ENCODE results near the gene CSAG3. TPM values are rescaled to one million over a fixed set of nuclear protein-coding genes. Genes with fewer than 3 reads are reported as not detected.

The CSAG3 gene
- not detected in 2 replicates for total RNA-seq

DNA sequence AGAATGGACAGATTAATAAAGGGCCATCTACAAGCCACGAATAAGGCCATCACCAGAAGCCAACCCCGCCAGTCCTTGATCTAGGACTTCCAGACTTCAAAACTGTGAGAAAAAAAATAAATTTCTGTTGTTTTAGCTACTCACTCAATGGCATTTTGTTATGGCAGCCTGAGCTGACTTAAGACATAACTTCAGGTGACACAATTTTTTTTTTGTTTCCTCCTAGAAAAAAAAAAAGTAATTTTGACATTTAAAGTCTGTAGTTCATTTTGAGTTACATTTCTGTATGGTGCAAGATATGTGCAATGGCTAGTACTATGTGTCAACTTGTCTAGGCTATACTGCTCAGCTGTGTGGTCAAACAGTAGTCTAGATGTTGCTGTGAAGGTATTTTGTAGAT is at the start of gene CSAG3:
TSS of gene CSAG3 (plus strand) at position 301 of the 400 bp plus-strand sequence.

DNA sequence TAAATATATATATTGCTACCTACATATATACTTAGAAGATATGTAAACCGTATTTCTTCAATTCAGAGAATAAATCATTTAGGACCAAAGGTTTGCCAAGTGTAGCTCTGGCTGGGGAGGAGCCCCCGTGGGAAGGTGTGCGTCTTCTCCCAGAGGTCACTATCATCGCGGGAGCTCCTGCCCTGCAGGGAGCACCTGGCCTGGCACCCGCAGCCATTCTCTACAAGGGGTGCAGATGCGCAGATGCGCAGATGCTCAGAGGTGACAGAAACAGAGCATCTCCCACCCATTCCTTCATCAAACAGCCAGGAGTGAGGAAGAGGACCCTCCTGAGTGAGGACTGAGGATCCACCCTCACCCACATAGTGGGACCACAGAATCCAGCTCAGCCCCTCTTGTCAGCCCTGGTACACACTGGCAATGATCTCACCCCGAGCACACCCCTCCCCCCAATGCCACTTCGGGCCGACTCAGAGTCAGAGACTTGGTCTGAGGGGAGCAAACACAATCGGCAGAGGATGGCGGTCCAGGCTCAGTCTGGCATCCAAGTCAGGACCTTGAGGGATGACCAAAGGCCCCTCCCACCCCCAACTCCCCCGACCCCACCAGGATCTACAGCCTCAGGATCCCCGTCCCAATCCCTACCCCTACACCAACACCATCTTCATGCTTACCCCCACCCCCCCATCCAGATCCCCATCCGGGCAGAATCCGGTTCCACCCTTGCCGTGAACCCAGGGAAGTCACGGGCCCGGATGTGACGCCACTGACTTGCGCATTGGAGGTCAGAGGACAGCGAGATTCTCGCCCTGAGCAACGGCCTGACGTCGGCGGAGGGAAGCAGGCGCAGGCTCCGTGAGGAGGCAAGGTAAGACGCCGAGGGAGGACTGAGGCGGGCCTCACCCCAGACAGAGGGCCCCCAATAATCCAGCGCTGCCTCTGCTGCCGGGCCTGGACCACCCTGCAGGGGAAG is 44.9 kb upstream of the CSAG3 start, which contains the start of gene MAGEA2B:
TSS of gene MAGEA2B (plus strand) at position 814 of the 973 bp plus-strand sequence. CDS start 2,479 bp downstream, outside the sequence.

DNA sequence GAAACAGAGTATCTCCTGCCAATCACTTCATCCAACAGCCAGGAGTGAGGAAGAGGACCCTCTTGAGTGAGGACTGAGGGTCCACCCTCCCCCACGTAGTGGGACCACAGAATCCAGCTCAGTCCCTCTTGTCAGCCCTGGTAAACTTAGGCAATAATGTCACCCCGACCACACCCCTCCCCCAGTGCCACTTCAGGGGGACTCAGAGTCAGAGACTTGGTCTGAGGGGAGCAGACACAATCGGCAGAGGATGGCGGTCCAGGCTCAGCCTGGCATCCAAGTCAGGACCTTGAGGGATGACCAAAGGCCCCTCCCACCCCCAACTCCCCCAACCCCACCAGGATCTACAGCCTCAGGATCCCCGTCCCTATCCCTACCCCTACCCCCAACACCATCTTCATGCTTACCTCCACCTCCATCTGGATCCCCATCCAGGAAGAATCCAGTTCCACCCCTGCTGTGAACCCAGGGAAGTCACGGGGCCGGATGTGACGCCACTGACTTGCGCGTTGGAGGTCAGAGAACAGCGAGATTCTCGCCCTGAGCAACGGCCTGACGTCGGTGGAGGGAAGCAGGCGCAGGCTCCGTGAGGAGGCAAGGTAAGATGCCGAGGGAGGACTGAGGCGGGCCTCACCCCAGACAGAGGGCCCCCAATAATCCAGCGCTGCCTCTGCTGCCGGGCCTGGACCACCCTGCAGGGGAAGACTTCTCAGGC is 25.6 kb upstream of the CSAG3 start, which contains the start of the genes CSAG1 and MAGEA12:
TSS of gene CSAG1 (minus strand) at position 461 of the 715 bp plus-strand sequence. CDS start 1,261 bp downstream, outside the sequence.
TSS of gene MAGEA12 (plus strand) at position 497 of the 715 bp plus-strand sequence. CDS start 2,405 bp downstream, outside the sequence.

DNA sequence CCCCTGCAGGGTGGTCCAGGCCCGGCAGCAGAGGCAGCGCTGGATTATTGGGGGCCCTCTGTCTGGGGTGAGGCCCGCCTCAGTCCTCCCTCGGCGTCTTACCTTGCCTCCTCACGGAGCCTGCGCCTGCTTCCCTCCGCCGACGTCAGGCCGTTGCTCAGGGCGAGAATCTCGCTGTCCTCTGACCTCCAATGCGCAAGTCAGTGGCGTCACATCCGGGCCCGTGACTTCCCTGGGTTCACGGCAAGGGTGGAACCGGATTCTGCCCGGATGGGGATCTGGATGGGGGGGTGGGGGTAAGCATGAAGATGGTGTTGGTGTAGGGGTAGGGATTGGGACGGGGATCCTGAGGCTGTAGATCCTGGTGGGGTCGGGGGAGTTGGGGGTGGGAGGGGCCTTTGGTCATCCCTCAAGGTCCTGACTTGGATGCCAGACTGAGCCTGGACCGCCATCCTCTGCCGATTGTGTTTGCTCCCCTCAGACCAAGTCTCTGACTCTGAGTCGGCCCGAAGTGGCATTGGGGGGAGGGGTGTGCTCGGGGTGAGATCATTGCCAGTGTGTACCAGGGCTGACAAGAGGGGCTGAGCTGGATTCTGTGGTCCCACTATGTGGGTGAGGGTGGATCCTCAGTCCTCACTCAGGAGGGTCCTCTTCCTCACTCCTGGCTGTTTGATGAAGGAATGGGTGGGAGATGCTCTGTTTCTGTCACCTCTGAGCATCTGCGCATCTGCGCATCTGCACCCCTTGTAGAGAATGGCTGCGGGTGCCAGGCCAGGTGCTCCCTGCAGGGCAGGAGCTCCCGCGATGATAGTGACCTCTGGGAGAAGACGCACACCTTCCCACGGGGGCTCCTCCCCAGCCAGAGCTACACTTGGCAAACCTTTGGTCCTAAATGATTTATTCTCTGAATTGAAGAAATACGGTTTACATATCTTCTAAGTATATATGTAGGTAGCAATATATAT is 5.0 kb upstream of the CSAG3 start, which contains the start of gene MAGEA2:
TSS of gene MAGEA2 (minus strand) at position 157 of the 965 bp plus-strand sequence. CDS start 2,479 bp downstream, outside the sequence.

DNA sequence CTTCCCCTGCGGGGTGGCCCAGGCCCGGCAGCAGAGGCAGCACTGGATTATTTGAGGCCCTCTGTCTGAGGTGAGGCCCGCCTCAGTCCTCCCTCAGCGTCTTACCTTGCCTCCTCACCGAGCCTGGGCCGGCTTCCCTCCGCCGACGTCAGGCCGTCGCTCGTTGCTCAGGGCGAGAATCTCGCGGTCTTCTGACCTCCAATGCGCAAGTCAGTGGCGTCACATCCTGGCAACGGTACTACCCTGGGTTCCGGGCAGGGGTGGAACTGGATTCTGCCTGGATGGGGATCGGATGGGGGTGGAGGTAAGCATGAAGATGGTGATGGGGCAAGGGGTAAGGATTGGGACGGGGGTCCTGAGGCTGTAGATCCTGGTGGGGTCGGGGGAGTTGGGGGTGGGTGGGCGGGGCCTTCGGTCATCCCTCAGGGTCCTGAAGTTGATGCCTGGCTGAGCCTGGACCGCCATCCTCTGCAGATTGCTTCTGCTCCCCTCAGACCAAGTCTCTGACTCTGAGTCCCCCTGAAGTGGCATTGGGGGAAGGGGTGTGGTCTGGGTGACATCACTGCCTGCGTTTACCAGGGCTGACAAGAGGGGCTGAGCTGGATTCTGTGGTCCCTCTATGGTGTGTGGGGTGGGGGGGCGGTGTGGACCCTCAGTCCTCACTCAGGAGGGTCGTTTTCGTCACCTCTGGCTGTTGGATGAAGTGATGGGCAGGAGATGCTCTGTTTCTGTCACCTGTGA is 10.7 kb downstream of the CSAG3 start, which contains the start of gene MAGEA6:
TSS of gene MAGEA6 (minus strand) at position 141 of the 741 bp plus-strand sequence. CDS start 2,039 bp downstream, outside the sequence.

Other genes with a start within 250 kb of the CSAG3 start
- 0.26 TPM in 1 of 2 replicates, not detected in the other for gene GABRQ, start 121.3 kb upstream of the CSAG3 start, total RNA-seq
- not detected in 2 replicates for gene MAGEA3, start 60.4 kb upstream of the CSAG3 start, total RNA-seq
- not detected in 2 replicates for gene CSAG2, start 49.9 kb upstream of the CSAG3 start, total RNA-seq
- not detected in 2 replicates for gene MAGEA2B, start 44.6 kb upstream of the CSAG3 start, total RNA-seq
- not detected in 2 replicates for gene CSAG1, start 25.5 kb upstream of the CSAG3 start, total RNA-seq
- gene MAGEA12, start 25.5 kb upstream of the CSAG3 start, total RNA-seq, result not detected in 2 replicates
- gene MAGEA2, start 5.4 kb upstream of the CSAG3 start, total RNA-seq, result not detected in 2 replicates
- not detected in 2 replicates for gene MAGEA6, start 10.5 kb downstream of the CSAG3 start, total RNA-seq
- gene CETN2, start 71.5 kb downstream of the CSAG3 start, total RNA-seq, result 30.1 and 57.1 TPM in 2 replicates
- 13.0 and 35.0 TPM in 2 replicates for gene NSDHL, start 71.8 kb downstream of the CSAG3 start, total RNA-seq
- 1.5 and 4.0 TPM in 2 replicates for gene ZNF185, start 138.8 kb downstream of the CSAG3 start, total RNA-seq
- gene PNMA5, start 234.9 kb downstream of the CSAG3 start, total RNA-seq, result not detected in 2 replicates